ENCODE results near the gene ASPG.

Gene ASPG

GRCh38 chr14:104144911-104145825 lies 59.7 kb downstream of the ASPG start:
- TF ChIP-seq ZFX (IDR thresholded peaks at IDR 0.05; ENCODE audit: borderline replicate concordance), result no peak
- no peak for TF ChIP-seq CTCF (IDR thresholded peaks at IDR 0.05)

GRCh38 chr14:104145826-104146601 lies 60.5 kb downstream of the ASPG start:
- no peak overlapping the region for H3K27ac ChIP-seq
- TF ChIP-seq CTCF (IDR thresholded peaks at IDR 0.05), result no peak
- no peak for TF ChIP-seq ZFX (IDR thresholded peaks at IDR 0.05; ENCODE audit: borderline replicate concordance)

More at GRCh38 chr14:104144911-104145825, 59.7 kb downstream of the ASPG start:
- H3K27ac ChIP-seq, result no peak overlapping the region

- H3K27ac ChIP-seq, result no peak overlapping the region
- TF ChIP-seq ZFX (IDR thresholded peaks at IDR 0.05; ENCODE audit: borderline replicate concordance), result no peak
Observed at GRCh38 chr14:104146651-104147345, 61.3 kb downstream of the ASPG start.

GRCh38 chr14:104147346-104148125 lies 62.0 kb downstream of the ASPG start:
- H3K27ac ChIP-seq, result no peak overlapping the region
- TF ChIP-seq ZFX (IDR thresholded peaks at IDR 0.05; ENCODE audit: borderline replicate concordance) (no peak), CTCF (IDR thresholded peaks at IDR 0.05) (no peak)

GRCh38 chr14:104148433-104149277 lies 63.2 kb downstream of the ASPG start:
- no peak overlapping the region for H3K27ac ChIP-seq
- TF ChIP-seq CTCF (IDR thresholded peaks at IDR 0.05), result no peak

GRCh38 chr14:104149278-104149595 lies 63.7 kb downstream of the ASPG start:
- H3K27ac ChIP-seq, result no peak overlapping the region
- TF ChIP-seq ZFX (IDR thresholded peaks at IDR 0.05; ENCODE audit: borderline replicate concordance) (no peak), CTCF (IDR thresholded peaks at IDR 0.05) (no peak)
